T-helper 17 cell (primary cell): ENCODE data around the gene RIN2. TPM values are rescaled to one million over a fixed set of nuclear protein-coding genes. Genes with fewer than 3 reads are reported as not detected.
"Not testable (repeated sequence)": the region's sequence is repeated elsewhere in the genome, so short reads cannot be mapped to it uniquely, and the experiment has no call there.

Experiments used
- ATAC-seq: fragments of 150-1000 bp; cut with Tn5 transposase; 2 replicates; pipeline ENCODE4 v1.10.0; 2021; ENCODE audit warnings: mild to moderate bottlenecking, moderate library complexity
- DNase-seq, 3 donors: peaks; one replicate each; pipeline versions ENCODE4 v3.0.0 to v3.0.0-alpha.2; 2020 to 2021
- H3K9me3 ChIP-seq: one replicate; pipeline ENCODE4 v1.7.0; 2013; ENCODE audit warnings: low read length, mild to moderate bottlenecking; ENCODE audit not compliant: control insufficient read depth, poor library complexity, severe bottlenecking
- H3K27ac Mint-ChIP-seq: one replicate; pipeline ENCODE4 v1.8.0; 2022; ENCODE audit warnings: mild to moderate bottlenecking, moderate library complexity, mixed read lengths
- H3K27me3 Mint-ChIP-seq: one replicate; pipeline ENCODE4 v1.8.0; 2022; ENCODE audit warnings: mixed read lengths
- H3K36me3 Mint-ChIP-seq: one replicate; pipeline ENCODE4 v1.8.0; 2022; ENCODE audit warnings: low read depth, mixed read lengths
- H3K4me1 Mint-ChIP-seq: one replicate; pipeline ENCODE4 v1.8.0; 2022; ENCODE audit warnings: mild to moderate bottlenecking, mixed read lengths
- H3K4me3 Mint-ChIP-seq: one replicate; pipeline ENCODE4 v1.8.0; 2022; ENCODE audit warnings: mild to moderate bottlenecking, moderate library complexity, mixed read lengths
- total RNA-seq, 4 donors: library from RNA in 2 of 4; stranded (reverse) in 2 of 4; gene quantifications; one replicate each; pipeline ENCODE4 v1.2.3 and lab custom pipeline; 2022 to 2026

Gene RIN2
- total RNA-seq, 2 donors from 2014 or later: 1.0 to 1.2 TPM

GRCh38 chr20:19791887-19792286 lies 33.8 kb downstream of the RIN2 start:
- no peaks in the 10 kb centered on the region for H3K36me3 Mint-ChIP-seq
- no peak overlapping the region for H3K27ac Mint-ChIP-seq
- DNase-seq (no peak), ATAC-seq (no peak)
- H3K27me3 Mint-ChIP-seq: peaks cover 15% of the 10 kb centered on the region
- no peaks in the 10 kb centered on the region for H3K4me1 Mint-ChIP-seq
- no peaks in the 10 kb centered on the region for H3K9me3 ChIP-seq
- H3K4me3 Mint-ChIP-seq: no peak overlapping the region

GRCh38 chr20:19793716-19794115 lies 35.7 kb downstream of the RIN2 start:
- H3K9me3 ChIP-seq: no peaks in the 10 kb centered on the region
- H3K4me1 Mint-ChIP-seq: no peaks in the 10 kb centered on the region
- ATAC-seq (no peak), DNase-seq (no peak)
- peaks cover 15% of the 10 kb centered on the region for H3K27me3 Mint-ChIP-seq
- H3K36me3 Mint-ChIP-seq: no peaks in the 10 kb centered on the region
- no peak overlapping the region for H3K4me3 Mint-ChIP-seq
- H3K27ac Mint-ChIP-seq: no peak overlapping the region

GRCh38 chr20:19794941-19795340 lies 36.9 kb downstream of the RIN2 start:
- no peaks in the 10 kb centered on the region for H3K4me1 Mint-ChIP-seq
- H3K36me3 Mint-ChIP-seq: no peaks in the 10 kb centered on the region
- H3K4me3 Mint-ChIP-seq: no peak overlapping the region
- H3K27ac Mint-ChIP-seq: no peak overlapping the region
- ATAC-seq (no peak), DNase-seq (no peak)
- peaks cover 23% of the 10 kb centered on the region for H3K27me3 Mint-ChIP-seq
- no peaks in the 10 kb centered on the region for H3K9me3 ChIP-seq

DNA sequence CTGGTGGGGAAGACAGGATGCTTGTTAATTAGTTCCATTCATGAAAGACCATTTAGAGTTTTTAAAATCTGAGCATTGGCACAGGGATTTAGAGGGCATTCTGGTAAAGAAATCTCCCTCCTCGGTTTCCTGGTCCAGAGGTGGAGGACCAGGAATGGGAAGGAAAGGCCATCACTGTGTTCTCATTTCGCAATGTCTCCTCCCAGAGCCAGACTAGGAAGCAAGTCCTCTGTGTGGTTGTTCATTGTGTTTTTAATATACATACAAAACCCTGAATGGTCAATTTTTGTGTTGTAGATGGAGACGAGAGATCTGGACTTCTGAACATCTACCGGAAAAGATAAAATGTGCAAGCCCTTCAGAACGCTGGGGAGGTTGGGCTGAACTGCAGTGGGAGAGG lies 41.3 kb downstream of the RIN2 start:
- no peaks in the 10 kb centered on the region for H3K9me3 ChIP-seq
- no peak for ATAC-seq
- DNase-seq: no peak
- H3K27me3 Mint-ChIP-seq: peaks cover 19% of the 10 kb centered on the region
- no peaks in the 10 kb centered on the region for H3K36me3 Mint-ChIP-seq
- H3K4me3 Mint-ChIP-seq: no peak overlapping the region
- H3K4me1 Mint-ChIP-seq: peaks cover 2% of the 10 kb centered on the region
- no peak overlapping the region for H3K27ac Mint-ChIP-seq

DNA sequence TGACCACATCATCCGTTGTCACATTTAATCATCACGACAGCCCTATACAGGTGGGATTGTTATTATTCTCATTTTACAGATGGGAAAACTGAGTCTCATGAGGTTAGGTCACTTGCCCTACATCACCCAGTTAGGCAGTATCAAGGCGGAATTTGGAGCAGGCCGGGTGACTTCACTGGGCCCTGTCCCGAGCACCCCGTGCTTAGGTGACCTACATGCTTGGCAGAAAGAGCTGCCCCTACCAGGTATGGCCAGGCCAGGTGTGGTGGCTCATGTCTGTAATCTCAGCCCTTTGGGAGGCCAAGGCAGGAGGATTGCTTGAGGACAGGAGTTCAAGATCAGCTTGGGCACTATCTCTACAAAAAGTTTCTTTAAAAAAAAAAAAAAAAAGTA lies 44.0 kb downstream of the RIN2 start:
- H3K27me3 Mint-ChIP-seq: peaks cover 13% of the 10 kb centered on the region
- ATAC-seq: no peak
- H3K9me3 ChIP-seq: no peaks in the 10 kb centered on the region
- no peaks in the 10 kb centered on the region for H3K36me3 Mint-ChIP-seq
- no peak overlapping the region for H3K27ac Mint-ChIP-seq
- peaks cover 2% of the 10 kb centered on the region for H3K4me1 Mint-ChIP-seq
- H3K4me3 Mint-ChIP-seq: no peak overlapping the region
- DNase-seq: no peak

DNA sequence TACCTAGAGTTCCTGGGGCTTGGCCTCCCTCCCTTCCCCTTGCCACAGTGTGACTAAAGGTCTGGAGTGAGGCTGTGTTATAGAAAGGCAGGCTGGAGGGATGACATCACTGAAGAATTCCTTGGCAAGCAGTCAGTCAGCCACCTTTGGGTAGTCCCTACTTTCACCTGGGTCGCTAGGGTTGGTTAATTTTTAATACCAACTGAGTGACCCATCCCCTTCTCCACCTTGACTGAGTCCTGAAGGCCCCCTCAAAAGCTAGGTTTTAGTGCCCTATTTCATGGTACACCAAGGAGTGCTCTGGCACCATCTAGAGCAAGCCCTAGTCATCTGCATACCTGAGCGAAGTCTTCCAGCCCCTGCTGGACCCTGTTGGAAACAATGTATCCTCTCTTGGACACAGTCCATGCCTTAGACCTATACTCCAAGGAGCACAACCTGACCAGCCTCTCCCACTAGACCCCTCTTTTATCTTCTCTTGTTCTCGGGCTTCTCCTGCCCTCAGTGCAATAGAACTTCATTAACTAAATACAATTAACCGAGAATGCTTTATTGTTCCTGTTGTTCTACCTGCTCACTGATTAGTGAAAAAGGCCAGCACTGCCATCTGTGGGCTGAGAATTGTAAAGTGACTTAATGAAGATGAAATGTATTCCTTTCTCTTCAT lies 44.6 kb downstream of the RIN2 start:
- DNase-seq (no peak), ATAC-seq (no peak)

DNA sequence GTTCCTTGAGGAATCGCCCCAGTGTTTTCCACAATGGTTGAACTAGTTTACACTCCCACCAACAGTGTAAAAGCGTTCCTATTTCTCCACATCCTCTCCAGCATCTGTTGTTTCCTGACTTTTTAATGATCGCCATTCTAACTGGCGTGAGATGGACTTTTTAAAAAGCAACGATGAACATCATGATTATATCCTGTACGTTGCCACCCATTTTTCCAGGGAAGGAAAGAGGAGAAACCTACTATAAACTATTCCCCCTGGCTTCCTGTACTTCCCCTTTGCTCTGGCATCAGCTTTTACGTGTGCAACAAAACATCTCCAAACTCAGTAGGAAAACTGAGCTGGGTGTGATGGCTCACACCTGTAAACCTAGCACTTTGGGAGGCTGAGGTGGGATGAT lies 48.2 kb downstream of the RIN2 start:
- DNase-seq, H3K9me3 ChIP-seq, H3K36me3 Mint-ChIP-seq, H3K27ac Mint-ChIP-seq, ATAC-seq, H3K4me1 Mint-ChIP-seq, H3K4me3 Mint-ChIP-seq: not testable (repeated sequence)
- peaks cover 12% of the 10 kb centered on the region for H3K27me3 Mint-ChIP-seq

More for the DNA sequence above, 44.6 kb downstream of the RIN2 start:
- no peaks in the 10 kb centered on the region for H3K36me3 Mint-ChIP-seq
- H3K27me3 Mint-ChIP-seq: peaks cover 13% of the 10 kb centered on the region
- peaks cover 2% of the 10 kb centered on the region for H3K4me1 Mint-ChIP-seq
- no peaks in the 10 kb centered on the region for H3K9me3 ChIP-seq
- no peak overlapping the region for H3K4me3 Mint-ChIP-seq
- no peak overlapping the region for H3K27ac Mint-ChIP-seq

DNA sequence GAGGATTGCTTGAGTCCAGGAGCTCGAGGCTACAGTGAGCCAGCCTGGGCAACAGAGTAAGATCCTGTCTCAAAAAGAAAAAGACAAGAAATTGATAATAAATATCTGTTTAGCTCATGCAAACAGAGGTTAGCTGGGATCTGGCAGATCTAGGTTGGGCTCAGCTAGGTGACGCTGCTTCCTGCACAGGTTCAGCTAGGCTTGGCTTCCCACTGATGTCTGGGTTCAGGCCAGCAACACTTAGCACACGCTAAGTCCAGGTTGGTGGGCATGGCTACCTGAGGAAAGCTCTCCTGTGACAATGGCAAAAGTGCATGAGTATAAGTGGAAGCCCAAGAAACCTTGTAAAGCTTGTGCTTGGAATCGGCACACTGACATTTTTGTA lies 48.7 kb downstream of the RIN2 start:
- no peak overlapping the region for H3K27ac Mint-ChIP-seq
- no peaks in the 10 kb centered on the region for H3K9me3 ChIP-seq
- ATAC-seq (no peak), DNase-seq (no peak)
- peaks cover 2% of the 10 kb centered on the region for H3K4me1 Mint-ChIP-seq
- H3K4me3 Mint-ChIP-seq: no peak overlapping the region
- H3K27me3 Mint-ChIP-seq: peaks cover 9% of the 10 kb centered on the region
- peaks cover 2% of the 10 kb centered on the region for H3K36me3 Mint-ChIP-seq

DNA sequence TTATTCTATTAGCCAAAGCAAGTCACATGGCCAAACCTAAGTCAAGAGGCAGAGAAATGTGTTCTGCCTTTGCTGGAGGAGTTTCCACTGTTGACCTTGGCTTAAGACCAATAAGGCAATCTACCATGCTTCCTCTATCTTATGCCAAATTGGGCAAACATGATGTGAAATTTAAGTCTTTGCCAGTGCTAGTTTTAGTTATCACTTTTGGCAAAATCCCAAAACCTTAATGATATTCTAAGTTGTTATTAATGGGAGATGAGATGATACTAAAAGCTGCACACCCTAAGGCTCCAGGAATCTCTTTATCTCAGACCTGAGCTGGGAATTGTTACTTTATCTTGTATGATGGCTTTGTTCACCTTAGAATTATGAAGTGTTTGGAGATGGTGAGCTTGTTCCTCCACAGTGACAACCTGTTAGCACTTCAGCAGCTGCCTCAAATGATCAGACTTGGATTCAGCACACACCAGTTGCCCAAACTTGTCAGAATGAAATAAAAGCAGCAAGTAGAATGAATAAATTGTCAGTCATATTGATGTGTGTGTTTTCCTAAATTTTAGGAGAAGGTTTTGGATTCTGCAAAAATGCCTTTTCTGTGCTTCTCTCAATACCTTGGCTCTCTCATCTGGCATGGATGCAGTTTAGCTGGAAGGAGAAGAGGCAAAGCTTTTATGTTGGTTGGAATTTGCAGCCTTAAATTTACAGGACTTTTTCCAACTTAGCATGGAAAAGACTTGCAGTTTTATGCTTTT lies 49.3 kb downstream of the RIN2 start:
- Mint-ChIP-seq H3K4me3 (no peak overlapping the region), H3K4me1 (peaks cover 2% of the 10 kb centered on the region), H3K27me3 (peaks cover 7% of the 10 kb centered on the region), H3K27ac (no peak overlapping the region), H3K36me3 (peaks cover 2% of the 10 kb centered on the region)
- DNase-seq: no peak
- ATAC-seq: no peak
- no peaks in the 10 kb centered on the region for H3K9me3 ChIP-seq
